Kidney glomerular epithelial cell (primary cell): ENCODE measurements around the gene USP32.

Experiments
- DNase-seq: peaks from one replicate; lab custom pipeline; 2025; lab: John Stamatoyannopoulos, UW

USP32 gene

GRCh38 chr17:60171753-60172079 lies 220.2 kb downstream of the USP32 start:
- no peak for DNase-seq

GRCh38 chr17:60170835-60171752 lies 220.8 kb downstream of the USP32 start:
- DNase-seq = no peak

GRCh38 chr17:60169921-60170817 lies 221.8 kb downstream of the USP32 start:
- no peak for DNase-seq

- no peak for DNase-seq
Observed at GRCh38 chr17:60168654-60169053, 223.3 kb downstream of the USP32 start.

DNA sequence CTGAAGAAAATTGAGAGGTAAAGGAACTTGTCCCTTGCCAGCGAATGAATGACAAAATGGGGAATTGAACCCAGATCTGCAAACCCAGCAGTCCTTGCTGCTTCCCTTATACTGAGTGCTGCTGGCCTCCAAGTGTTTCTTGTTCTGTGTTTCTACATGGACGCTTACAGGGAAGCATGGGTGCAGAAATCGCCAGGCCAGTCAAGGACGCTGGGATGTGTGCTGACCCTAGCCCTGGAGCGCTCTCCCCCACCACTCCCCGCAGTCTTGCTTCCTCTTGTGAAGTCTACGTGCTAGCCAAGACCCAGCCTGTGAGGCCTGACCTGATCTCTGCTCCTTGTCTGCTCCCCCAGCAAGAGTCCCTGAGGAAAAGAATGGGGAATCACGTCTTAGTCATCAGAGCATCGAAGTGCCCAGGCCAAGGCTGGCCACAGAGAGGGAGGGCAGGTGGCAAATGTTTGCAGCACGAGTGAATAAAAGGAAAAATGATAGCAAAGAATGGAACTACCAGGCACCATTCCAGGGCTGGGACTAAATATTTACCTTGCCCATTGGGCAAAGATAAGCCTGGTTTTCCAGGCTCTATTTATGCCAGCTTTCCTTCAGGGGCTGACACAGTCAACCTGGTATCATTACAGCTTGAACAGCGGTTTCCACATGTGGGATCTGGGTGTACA lies 224.7 kb downstream of the USP32 start:
- no peak for DNase-seq

- no peak for DNase-seq
Observed at GRCh38 chr17:60165971-60166370, 226.0 kb downstream of the USP32 start.

DNA sequence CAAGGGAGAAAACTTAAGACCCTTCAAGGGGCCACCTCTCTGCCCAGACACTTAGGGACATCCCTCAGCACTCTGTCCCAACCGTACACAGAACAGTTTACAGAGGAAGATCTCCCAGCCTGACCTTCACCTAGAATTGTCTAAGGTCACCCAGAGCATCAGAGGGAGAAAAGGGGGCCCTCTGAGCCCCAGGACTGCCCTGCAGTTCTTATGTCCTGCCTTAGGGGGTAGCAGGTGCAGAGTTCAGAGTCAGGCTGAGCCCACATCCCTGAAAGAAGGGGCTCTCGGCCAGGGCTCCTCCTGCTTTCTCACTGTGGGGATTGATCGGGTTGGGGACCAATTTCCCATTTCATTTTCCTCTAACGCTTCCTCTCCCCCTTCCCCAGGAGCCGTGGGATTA lies 226.7 kb downstream of the USP32 start:
- no peak for DNase-seq

DNA sequence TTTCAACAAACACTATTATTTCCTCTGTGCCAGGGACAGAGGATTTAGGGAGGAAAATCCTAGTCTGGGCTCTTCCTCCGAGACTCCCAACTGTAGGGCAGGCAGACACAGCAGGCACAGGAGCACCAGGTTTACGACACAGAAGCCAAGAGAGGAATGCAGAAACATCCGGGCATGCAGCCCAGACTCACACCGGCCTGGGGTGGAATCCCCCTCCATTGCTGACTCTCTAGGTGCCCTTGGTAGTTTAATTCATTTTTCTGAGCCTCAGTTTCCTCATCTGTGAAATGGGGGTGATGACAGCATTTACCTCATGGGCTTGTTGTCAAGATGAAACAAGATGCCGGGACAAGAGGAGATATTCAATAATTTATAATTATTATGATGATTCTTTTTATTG lies 227.2 kb downstream of the USP32 start:
- DNase-seq = no peak

- no peak for DNase-seq
Observed at GRCh38 chr17:60164164-60164563, 227.8 kb downstream of the USP32 start.

GRCh38 chr17:60163108-60163784 lies 228.7 kb downstream of the USP32 start:
- DNase-seq = no peak

GRCh38 chr17:60161598-60162330 lies 230.2 kb downstream of the USP32 start:
- DNase-seq = no peak

- DNase-seq = no peak
Observed at GRCh38 chr17:60160829-60161501, 231.0 kb downstream of the USP32 start.

DNA sequence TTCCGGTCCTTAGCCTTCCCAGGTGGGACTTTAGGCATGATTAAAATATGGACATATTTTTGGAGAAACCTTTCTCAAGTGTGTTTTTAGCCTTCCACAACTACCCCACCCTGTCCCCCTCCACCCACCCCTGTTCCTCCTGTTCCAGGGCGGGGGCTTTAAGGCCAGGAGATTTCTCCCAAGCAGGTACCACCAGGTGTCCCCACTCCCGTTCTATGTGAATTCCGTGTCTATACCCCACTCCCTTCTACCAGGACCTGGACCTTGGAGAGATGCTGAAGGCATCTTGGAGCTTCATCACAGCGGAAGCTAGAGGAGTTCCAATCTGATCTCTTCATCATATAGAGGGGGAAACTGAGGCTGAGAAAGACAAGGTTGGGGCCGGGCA lies 232.5 kb downstream of the USP32 start:
- DNase-seq = no peak

- DNase-seq = no peak
Observed at GRCh38 chr17:60158751-60159478, 233.0 kb downstream of the USP32 start.

DNA sequence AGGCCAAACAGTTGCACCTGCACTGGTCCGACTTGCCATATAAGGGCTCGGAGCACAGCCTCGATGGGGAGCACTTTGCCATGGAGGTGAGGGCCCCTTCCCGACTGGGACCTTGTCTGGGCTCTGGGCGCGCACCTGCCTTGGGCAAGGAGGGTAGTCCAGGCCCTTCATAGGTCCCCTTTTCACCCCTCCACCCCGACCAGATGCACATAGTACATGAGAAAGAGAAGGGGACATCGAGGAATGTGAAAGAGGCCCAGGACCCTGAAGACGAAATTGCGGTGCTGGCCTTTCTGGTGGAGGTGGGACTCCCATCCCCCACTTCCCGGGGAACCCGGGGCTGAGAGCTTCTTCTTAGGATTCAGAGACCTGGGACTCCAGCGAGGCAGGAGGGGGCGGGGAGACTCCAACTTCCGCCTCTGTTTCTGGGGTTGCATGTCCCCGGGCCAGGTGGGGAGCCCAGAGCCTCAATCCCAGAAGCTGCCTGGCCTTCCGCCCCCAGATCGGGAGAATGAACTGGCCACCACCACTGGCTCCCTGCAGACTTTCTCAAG lies 234.4 kb downstream of the USP32 start:
- DNase-seq = no peak

GRCh38 chr17:60156746-60157145 lies 235.2 kb downstream of the USP32 start:
- DNase-seq = no peak

DNA sequence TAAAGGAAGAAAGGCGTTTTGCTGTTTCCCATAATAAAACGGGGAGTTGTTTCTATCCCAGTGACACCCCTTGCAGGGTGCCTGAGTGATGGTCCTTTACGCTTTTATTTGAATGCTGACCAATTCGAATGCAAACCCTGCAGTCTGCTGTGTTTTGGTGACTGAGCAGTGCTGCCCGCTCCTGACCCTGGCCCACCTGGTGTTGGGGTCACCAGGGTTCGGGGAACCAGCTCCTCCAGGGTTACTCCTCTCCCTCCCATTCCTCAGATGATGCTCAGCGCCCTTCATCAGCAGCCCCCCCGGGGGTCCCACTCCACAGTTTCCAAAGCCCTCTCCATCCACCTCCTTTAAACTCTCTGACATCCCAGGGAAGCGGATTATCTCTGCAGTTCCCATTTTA lies 236.1 kb downstream of the USP32 start:
- no peak for DNase-seq

DNA sequence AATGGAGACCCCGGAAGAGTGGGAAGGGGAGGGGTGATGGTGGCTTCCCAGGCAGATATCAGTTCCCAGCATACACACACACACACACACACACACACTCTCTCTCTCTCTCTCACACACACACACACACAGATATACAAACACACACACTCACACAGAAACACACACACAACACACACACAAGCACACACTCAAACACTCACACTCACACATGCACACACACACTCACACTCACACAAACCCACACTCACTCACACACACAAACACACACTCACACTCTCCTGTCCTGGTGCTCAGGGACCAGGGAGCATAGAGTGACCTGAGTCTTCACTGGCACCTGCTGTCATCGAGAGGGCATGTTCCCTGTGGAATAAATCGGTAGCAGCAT lies 236.5 kb downstream of the USP32 start:
- no peak for DNase-seq

DNA sequence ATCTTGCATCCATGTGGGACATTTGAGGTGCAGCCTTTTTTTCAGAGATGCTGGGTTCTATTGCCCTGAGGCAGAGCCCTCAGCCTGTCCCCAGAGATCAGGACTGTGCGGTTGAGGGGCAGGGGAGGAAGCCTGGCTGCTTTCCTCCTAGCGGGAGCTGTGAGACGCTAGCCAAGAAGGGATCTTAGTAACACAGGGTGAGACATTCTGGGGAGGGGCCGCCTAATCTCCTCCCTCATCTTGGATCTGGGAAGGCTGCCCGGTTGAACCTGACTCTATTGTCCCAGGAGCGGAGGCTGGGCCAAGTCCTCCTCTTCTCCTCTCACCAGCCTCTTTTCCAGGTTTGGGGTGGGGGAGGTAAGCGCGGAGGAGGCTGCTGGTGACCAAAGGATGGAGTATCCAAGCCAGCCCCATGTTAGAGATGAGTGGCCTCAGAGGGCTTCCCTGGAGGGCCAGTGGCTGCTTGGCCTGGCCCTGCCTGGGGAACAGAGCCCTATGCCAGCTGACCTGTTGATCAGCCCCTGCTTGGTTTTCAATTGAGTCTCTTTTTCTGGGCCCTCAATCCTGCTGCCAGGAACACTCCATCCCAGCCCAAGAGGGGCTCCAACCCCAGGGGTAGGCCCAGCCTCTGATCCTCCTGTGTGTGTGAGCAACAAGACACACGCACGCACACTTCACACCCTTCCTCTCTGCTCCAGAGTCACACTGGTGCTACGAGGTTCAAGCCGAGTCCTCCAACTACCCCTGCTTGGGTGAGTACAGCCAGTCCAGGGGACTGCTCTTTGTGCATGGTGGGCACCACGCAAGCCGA lies 237.1 kb downstream of the USP32 start:
- no peak for DNase-seq
